ENCODE measurements around the gene L3MBTL2.

The L3MBTL2 gene

GRCh38 chr22:41226723-41227655, 21.9 kb downstream of the L3MBTL2 start:
- Histone ChIP-seq H3K36me3 (ENCODE audit: insufficient read depth, insufficient read length, low read length) (peaks cover 81% of the 10 kb centered on the region), H3K9ac (ENCODE audit: insufficient read length, low read depth) (no peak overlapping the region), H3K4me3 (ENCODE audit: insufficient read length, low read depth) (no peak overlapping the region), H3K4me1 (ENCODE audit: insufficient read depth, insufficient read length) (no peaks in the 10 kb centered on the region), H3K27me3 (ENCODE audit: insufficient read depth, insufficient read length) (no peaks in the 10 kb centered on the region), H3K9me3 (ENCODE audit: insufficient read depth, low read length) (no peaks in the 10 kb centered on the region)
- TF ChIP-seq YY1 (IDR thresholded peaks at IDR 0.05; ENCODE audit: insufficient read depth, insufficient read length) (no peak), ZNF274 (IDR thresholded peaks at IDR 0.05; ENCODE audit: low read depth, low read length) (no peak), SUZ12 (IDR thresholded peaks at IDR 0.05; ENCODE audit: extremely low read depth, insufficient read depth, insufficient read length) (no peak)
- no peak for DNase-seq (ENCODE audit: low read depth, low spot score)

GRCh38 chr22:41229215-41229614, 24.1 kb downstream of the L3MBTL2 start:
- Histone ChIP-seq H3K27me3 (ENCODE audit: insufficient read depth, insufficient read length) (no peaks in the 10 kb centered on the region), H3K36me3 (ENCODE audit: insufficient read depth, insufficient read length, low read length) (peaks cover 61% of the 10 kb centered on the region), H3K9ac (ENCODE audit: insufficient read length, low read depth) (no peak overlapping the region), H3K4me3 (ENCODE audit: insufficient read length, low read depth) (no peak overlapping the region), H3K4me1 (ENCODE audit: insufficient read depth, insufficient read length) (no peaks in the 10 kb centered on the region), H3K9me3 (ENCODE audit: insufficient read depth, low read length) (no peaks in the 10 kb centered on the region)
- no peak for DNase-seq (ENCODE audit: low read depth, low spot score)
- TF ChIP-seq SUZ12 (IDR thresholded peaks at IDR 0.05; ENCODE audit: extremely low read depth, insufficient read depth, insufficient read length) = no peak
- no peak for TF ChIP-seq YY1 (IDR thresholded peaks at IDR 0.05; ENCODE audit: insufficient read depth, insufficient read length)
- no peak for TF ChIP-seq ZNF274 (IDR thresholded peaks at IDR 0.05; ENCODE audit: low read depth, low read length)

- Histone ChIP-seq H3K36me3 (ENCODE audit: insufficient read depth, insufficient read length, low read length) (peaks cover 54% of the 10 kb centered on the region), H3K4me1 (ENCODE audit: insufficient read depth, insufficient read length) (no peaks in the 10 kb centered on the region), H3K4me3 (ENCODE audit: insufficient read length, low read depth) (no peak overlapping the region), H3K9me3 (ENCODE audit: insufficient read depth, low read length) (no peaks in the 10 kb centered on the region), H3K9ac (ENCODE audit: insufficient read length, low read depth) (no peak overlapping the region), H3K27me3 (ENCODE audit: insufficient read depth, insufficient read length) (no peaks in the 10 kb centered on the region)
- DNase-seq (ENCODE audit: low read depth, low spot score) = no peak
- TF ChIP-seq ZNF274 (IDR thresholded peaks at IDR 0.05; ENCODE audit: low read depth, low read length) = no peak
- no peak for TF ChIP-seq SUZ12 (IDR thresholded peaks at IDR 0.05; ENCODE audit: extremely low read depth, insufficient read depth, insufficient read length)
- TF ChIP-seq YY1 (IDR thresholded peaks at IDR 0.05; ENCODE audit: insufficient read depth, insufficient read length) = no peak
These were observed 24.8 kb downstream of the L3MBTL2 start for GRCh38 chr22:41229730-41230400.

GRCh38 chr22:41230401-41230785, 25.3 kb downstream of the L3MBTL2 start:
- Histone ChIP-seq H3K4me1 (ENCODE audit: insufficient read depth, insufficient read length) (no peaks in the 10 kb centered on the region), H3K4me3 (ENCODE audit: insufficient read length, low read depth) (no peak overlapping the region), H3K36me3 (ENCODE audit: insufficient read depth, insufficient read length, low read length) (peaks cover 49% of the 10 kb centered on the region), H3K27me3 (ENCODE audit: insufficient read depth, insufficient read length) (no peaks in the 10 kb centered on the region), H3K9ac (ENCODE audit: insufficient read length, low read depth) (no peak overlapping the region), H3K9me3 (ENCODE audit: insufficient read depth, low read length) (no peaks in the 10 kb centered on the region)
- DNase-seq (ENCODE audit: low read depth, low spot score) = no peak
- TF ChIP-seq ZNF274 (IDR thresholded peaks at IDR 0.05; ENCODE audit: low read depth, low read length) (no peak), SUZ12 (IDR thresholded peaks at IDR 0.05; ENCODE audit: extremely low read depth, insufficient read depth, insufficient read length) (no peak), YY1 (IDR thresholded peaks at IDR 0.05; ENCODE audit: insufficient read depth, insufficient read length) (no peak)

- TF ChIP-seq ZNF274 (IDR thresholded peaks at IDR 0.05; ENCODE audit: low read depth, low read length) = no peak
- TF ChIP-seq SUZ12 (IDR thresholded peaks at IDR 0.05; ENCODE audit: extremely low read depth, insufficient read depth, insufficient read length) = no peak
- TF ChIP-seq YY1 (IDR thresholded peaks at IDR 0.05; ENCODE audit: insufficient read depth, insufficient read length) = no peak
- Histone ChIP-seq H3K4me1 (ENCODE audit: insufficient read depth, insufficient read length) (no peaks in the 10 kb centered on the region), H3K9me3 (ENCODE audit: insufficient read depth, low read length) (no peaks in the 10 kb centered on the region)
These were observed 26.3 kb downstream of the L3MBTL2 start for GRCh38 chr22:41231369-41231768.

GRCh38 chr22:41234815-41235695, 29.9 kb downstream of the L3MBTL2 start:
- H3K4me3 ChIP-seq (ENCODE audit: insufficient read length, low read depth) = no peak overlapping the region
- H3K27me3 ChIP-seq (ENCODE audit: insufficient read depth, insufficient read length) = peaks cover 21% of the 10 kb centered on the region
- H3K9me3 ChIP-seq (ENCODE audit: insufficient read depth, low read length) = no peaks in the 10 kb centered on the region
- H3K36me3 ChIP-seq (ENCODE audit: insufficient read depth, insufficient read length, low read length) = peaks cover 14% of the 10 kb centered on the region
- H3K9ac ChIP-seq (ENCODE audit: insufficient read length, low read depth) = no peak overlapping the region
- H3K4me1 ChIP-seq (ENCODE audit: insufficient read depth, insufficient read length) = peaks cover 14% of the 10 kb centered on the region
- DNase-seq (ENCODE audit: low read depth, low spot score) = no peak
- TF ChIP-seq SUZ12 (IDR thresholded peaks at IDR 0.05; ENCODE audit: extremely low read depth, insufficient read depth, insufficient read length) = no peak
- no peak for TF ChIP-seq ZNF274 (IDR thresholded peaks at IDR 0.05; ENCODE audit: low read depth, low read length)
- TF ChIP-seq YY1 (IDR thresholded peaks at IDR 0.05; ENCODE audit: insufficient read depth, insufficient read length) = no peak

More at GRCh38 chr22:41231369-41231768, 26.3 kb downstream of the L3MBTL2 start:
- Histone ChIP-seq H3K36me3 (ENCODE audit: insufficient read depth, insufficient read length, low read length) (peaks cover 40% of the 10 kb centered on the region), H3K4me3 (ENCODE audit: insufficient read length, low read depth) (no peak overlapping the region), H3K9ac (ENCODE audit: insufficient read length, low read depth) (no peak overlapping the region), H3K27me3 (ENCODE audit: insufficient read depth, insufficient read length) (no peaks in the 10 kb centered on the region)
- no peak for DNase-seq (ENCODE audit: low read depth, low spot score)

All from NT2/D1 (cell line).